GM12873 (cell line): ENCODE results near the gene SLMAP.

ENCODE experiments used
- TF ChIP-seq, protein P1 (sequence below): IDR thresholded peaks from 2 replicates; pipeline ENCODE4 v1.5.1; 2012; ENCODE audit warnings: low read depth, mild to moderate bottlenecking, moderate library complexity, low read length, control low read depth; ENCODE audit not compliant: insufficient read depth; ENCODE audit errors: missing control alignments

SLMAP gene

GRCh38 chr3:57808961-57809608, 53.0 kb downstream of the SLMAP start:
- TF ChIP-seq, protein P1, sequence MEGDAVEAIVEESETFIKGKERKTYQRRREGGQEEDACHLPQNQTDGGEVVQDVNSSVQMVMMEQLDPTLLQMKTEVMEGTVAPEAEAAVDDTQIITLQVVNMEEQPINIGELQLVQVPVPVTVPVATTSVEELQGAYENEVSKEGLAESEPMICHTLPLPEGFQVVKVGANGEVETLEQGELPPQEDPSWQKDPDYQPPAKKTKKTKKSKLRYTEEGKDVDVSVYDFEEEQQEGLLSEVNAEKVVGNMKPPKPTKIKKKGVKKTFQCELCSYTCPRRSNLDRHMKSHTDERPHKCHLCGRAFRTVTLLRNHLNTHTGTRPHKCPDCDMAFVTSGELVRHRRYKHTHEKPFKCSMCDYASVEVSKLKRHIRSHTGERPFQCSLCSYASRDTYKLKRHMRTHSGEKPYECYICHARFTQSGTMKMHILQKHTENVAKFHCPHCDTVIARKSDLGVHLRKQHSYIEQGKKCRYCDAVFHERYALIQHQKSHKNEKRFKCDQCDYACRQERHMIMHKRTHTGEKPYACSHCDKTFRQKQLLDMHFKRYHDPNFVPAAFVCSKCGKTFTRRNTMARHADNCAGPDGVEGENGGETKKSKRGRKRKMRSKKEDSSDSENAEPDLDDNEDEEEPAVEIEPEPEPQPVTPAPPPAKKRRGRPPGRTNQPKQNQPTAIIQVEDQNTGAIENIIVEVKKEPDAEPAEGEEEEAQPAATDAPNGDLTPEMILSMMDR: no peak

DNA sequence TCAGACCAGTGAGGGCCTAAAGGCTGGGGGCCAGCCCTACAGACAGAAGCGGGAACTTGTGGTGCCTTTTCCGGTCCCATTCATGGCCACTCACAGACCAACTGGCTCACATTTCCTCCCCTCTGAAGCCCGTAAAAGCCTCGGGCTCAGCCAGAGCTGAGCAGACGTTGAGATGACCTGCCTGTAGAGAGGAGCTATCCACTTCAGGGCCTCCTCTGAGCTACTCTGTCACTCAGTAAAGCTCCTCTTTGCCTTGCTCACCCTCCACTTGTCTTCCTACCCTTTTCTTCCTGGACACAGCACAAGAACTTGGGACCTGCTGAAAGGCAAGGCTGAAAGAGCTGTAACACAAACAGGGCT, 53.5 kb downstream of the SLMAP start:
- TF ChIP-seq, protein P1: no peak

GRCh38 chr3:57810048-57810447, 53.9 kb downstream of the SLMAP start:
- TF ChIP-seq, protein P1: no peak

- TF ChIP-seq, protein P1: no peak
These were observed 54.5 kb downstream of the SLMAP start for GRCh38 chr3:57810471-57811137.

DNA sequence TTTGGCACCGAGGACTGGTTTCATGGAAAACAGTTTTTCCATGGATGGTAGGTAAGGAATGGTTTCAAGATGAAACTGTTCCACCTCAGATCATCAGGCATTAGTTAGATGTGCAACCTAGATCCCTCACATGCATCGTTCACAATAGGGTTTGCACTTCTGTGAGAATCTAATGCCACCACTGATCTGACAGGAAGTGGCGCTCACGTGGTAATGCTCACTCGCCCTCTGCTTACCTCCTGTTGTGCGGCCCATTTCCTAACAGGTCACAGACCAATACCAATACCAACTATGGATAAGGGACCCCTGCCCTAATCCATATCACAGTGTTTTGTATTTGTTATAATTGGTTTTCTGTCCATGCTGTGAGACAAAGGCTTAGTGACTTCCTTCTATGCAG, 58.9 kb downstream of the SLMAP start:
- TF ChIP-seq, protein P1: no peak

GRCh38 chr3:57816471-57817095, 60.5 kb downstream of the SLMAP start:
- TF ChIP-seq, protein P1: no peak

DNA sequence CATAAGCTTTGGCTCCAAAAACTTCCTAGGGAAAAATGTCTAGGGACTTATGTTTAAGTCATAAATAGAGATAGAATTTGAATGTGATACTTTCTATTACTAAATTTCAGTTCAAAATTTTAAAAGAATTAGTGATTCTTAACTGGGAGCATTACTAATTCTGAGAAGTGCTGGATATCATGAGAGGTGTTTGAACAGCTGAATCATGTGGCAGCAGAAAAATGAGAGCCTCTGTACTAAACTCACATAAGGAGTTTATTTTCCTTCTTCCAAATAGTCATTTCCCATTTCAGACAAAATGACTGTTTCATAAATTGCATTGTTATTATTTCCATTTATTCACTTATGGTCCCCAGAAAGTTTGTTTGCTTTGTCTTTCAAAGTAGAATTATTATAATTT, 62.7 kb downstream of the SLMAP start:
- TF ChIP-seq, protein P1: no peak
